Left renal cortex interstitium (tissue), 4 donors: Measurements from ENCODE around the gene SNTB2. TPM values are rescaled to one million over a fixed set of nuclear protein-coding genes. Genes with fewer than 3 reads are reported as not detected.
"Not testable (repeated sequence)": the region's sequence is repeated elsewhere in the genome, so short reads cannot be mapped to it uniquely, and the experiment has no call there.

Source experiments
- DNase-seq, 4 donors: peaks; one replicate each; pipeline ENCODE4 v3.0.0-alpha.2; 2013; ENCODE audit warnings: low read depth in 4 of 4, low spot score in 2 of 4, missing footprints in 1 of 4
- polyA plus RNA-seq, 4 donors: library from polyadenylated mRNA; unstranded; fragments of 120-200 nt; gene quantifications; one replicate each; pipeline ENCODE4 v1.2.1, GENCODE V29; 2013; ENCODE audit not compliant: insufficient read length in 4 of 4

Gene SNTB2
- 10 to 100 TPM; 10.0 to 13.3 (median 11.7) TPM for polyA plus RNA-seq

DNA sequence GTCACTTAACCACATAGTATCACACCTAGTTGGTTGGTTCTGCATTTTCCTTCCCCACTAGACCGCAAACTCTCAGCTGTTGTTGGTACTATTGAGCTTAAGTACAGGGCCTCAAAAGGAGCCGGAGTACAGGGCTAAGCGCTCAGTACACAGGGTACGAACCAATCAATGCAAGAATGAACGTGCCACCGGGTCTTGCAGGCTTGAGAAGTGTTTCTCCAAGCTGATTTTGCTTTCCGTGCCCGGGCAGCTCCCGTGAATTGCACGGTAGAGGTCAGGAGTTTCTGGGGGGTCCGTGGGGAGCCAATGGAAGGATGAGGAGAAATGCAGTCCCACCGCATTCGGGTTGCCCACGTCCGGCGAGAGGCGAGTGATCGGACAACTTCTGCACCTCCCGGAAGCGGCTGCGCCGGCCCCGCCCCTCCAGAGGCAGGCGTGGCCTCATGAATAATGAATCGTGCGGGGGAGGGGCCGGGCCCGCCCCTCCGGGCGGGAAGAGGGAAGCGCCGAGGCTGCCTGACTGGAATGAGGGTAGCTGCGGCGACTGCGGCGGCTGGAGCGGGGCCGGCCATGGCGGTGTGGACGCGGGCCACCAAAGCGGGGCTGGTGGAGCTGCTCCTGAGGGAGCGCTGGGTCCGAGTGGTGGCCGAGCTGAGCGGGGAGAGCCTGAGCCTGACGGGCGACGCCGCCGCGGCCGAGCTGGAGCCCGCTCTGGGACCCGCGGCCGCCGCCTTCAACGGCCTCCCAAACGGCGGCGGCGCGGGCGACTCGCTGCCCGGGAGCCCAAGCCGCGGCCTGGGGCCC is at the start of gene SNTB2:
Gene SNTB2, plus strand, starts transcription at position 523 of the 804 bp plus-strand sequence. Its CDS starts 3 bp downstream, at position 526.
- DNase-seq: peak in 3 of 4 donors; percentile 77 to 90 (median 86)

- no peak for DNase-seq
Measured at GRCh38 chr16:69138608-69139007, 48.4 kb upstream of the SNTB2 start.

- not testable (repeated sequence) for DNase-seq
Measured at GRCh38 chr16:69139464-69139863, 47.5 kb upstream of the SNTB2 start.

- DNase-seq: no peak
Measured at GRCh38 chr16:69141014-69141413, 46.0 kb upstream of the SNTB2 start.

DNA sequence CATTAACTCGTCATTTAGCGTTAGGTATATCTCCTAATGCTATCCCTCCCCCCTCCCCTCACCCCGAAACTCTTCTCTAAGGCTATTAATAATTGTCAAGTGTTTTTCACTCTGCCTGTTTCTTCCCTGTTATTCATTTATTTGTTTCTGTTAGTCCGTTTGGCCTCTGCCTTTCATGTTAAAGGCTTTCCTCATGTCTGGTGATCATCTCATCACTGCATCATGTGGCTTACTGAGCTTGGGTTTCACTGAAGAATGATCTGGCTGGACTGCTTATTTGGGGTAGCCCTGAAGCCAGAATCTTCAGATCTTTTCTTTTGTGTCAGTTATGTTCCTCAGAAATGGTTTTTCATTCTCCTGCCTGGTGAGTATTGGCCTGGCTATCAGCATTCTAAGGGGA is 45.0 kb upstream of the SNTB2 start:
- no peak for DNase-seq

DNA sequence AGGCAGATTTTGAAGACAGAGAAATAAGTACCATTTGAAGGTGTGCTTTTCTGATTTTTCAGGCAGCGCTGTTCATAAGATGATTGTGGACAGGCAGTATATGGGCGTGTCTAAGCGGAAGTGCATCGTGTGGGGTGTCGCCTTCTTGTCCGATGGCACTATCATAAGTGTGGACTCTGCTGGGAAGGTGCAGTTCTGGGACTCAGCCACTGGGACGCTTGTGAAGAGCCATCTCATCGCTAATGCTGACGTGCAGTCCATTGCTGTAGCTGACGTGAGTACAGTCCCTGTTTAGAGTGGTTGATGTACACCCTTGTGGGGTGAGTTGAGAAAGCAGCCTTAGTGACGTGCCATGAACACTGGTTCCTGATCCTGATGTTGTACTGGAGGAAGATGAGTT is 43.8 kb upstream of the SNTB2 start:
- DNase-seq: no peak

DNA sequence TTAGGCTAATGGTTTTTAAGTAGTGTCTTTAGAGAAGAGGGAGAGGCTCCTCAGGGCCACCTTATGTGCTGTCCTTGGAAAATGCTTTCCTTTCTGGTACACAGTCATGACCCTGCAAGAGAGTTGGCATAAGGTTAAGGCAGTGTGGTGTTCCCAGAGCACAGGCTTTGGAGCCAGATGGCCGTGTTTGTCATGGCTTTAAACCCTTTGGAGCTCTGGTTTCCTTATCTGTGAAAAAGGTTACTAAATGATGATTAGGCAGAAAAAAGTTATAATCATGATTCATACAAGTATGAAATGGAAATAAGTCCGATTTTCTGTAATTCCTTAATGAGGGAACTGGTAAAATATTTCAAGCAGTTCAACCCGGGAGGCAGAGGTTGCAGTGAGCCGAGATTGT is 41.3 kb upstream of the SNTB2 start:
- DNase-seq: no peak

- DNase-seq: not testable (repeated sequence)
Measured at GRCh38 chr16:69149621-69150020, 37.3 kb upstream of the SNTB2 start.

GRCh38 chr16:69150146-69150865 is 36.7 kb upstream of the SNTB2 start:
- peak in 2 of 4 donors; percentile 68 to 76 for DNase-seq

DNA sequence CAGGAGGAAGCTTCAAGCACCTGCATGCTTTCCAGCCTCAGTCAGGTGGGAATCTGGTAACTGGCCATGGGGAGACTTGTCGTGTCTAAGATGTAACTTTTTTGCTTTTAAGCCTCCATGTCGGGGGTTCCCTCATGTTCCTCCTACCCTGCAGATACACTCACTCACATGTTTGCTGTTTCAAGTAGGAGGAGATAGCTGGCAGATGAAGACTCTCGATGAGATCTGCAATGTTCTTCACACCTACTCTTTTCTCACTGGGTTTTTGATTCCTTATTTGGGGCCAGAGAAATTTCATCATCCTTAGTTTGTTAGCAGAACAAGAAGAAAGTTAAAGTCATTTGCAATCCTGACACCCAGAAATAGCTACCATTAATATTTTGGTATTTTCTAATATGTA is 29.8 kb upstream of the SNTB2 start:
- DNase-seq: no peak

DNA sequence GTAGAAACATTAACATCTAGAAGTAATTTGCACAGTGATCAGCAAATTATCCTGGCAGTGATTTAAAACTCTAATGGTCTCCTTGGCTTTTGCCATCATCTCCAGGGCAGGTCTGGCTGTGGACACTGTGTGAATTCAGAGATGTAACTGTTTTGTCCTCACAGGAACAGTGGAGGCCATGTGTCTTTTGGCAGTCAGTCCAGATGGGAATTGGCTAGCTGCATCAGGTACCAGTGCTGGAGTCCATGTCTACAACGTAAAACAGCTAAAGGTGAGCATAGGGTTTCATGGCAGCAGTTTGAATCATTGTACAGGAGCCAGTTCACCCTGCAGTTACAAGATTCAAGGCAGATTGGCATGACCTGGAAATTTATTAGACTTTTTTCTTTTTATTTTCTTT is 26.8 kb upstream of the SNTB2 start:
- DNase-seq: no peak

DNA sequence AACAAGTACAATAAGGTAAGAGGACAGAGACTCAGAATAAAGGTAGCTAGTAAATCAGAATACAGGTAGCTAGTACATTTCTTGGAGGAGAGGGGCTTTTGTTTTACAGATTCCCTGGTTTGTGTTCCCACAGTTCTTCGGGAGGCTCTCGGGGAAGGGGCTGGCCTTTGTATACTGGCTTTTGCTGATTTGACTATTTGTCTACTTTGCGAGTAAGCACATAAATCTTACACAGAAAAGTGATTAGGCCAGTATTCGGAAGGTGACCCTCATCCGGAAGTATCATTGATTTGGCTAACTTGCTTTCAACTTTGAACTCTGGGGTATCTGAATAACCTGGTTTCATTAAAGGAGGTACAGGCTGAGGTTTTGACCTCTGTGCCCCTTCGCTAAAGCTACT is 21.4 kb upstream of the SNTB2 start:
- no peak for DNase-seq

- no peak for DNase-seq
Measured at GRCh38 chr16:69166221-69166833, 20.6 kb upstream of the SNTB2 start.

DNA sequence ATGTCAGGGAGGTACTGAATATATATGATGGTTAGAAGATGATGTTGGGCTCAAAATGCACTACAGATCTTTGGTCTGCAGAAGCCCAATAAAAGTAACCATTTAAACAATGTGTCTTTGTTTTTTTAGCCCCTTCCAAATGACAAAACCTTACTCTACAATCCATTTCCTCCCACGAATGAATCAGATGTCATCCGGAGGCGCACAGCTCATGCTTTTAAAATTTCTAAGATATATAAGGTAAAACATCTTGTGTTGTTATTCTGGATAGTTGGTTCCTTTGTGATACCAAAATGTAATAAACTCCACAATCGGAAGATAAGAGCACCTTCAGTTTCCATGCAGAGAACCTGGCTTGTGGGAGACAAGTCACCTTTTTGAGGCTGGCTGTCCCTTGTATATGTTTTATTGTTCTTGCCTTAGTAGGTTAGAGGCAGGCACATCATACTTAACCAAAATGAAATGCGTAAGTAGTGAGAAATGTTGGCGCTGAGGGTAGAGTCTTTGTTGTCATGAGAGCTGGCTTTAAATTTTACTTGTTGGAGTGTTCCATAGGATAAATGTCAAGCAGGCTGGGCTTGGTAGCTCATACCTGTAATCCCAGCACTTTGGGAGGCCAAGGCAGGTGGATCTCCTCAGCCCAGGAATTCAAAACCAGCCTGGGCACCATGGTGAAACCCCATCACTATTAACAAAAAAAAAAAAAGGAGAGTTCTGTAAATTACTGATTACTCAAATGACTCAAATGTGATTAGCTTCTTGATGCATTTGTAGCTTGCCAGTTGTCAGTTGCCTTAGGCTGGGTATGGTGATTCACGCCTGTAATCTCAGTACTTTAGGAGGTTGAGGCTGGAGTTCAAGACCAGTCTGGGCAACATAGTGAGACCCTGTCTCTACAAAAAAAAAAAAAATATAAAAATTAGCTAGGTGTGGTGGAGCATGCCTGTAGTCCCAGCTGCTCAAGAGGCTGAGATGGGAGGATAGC is 19.7 kb upstream of the SNTB2 start:
- no peak for DNase-seq

GRCh38 chr16:69169051-69169450 is 17.9 kb upstream of the SNTB2 start:
- no peak for DNase-seq

GRCh38 chr16:69169607-69170352 is 17.2 kb upstream of the SNTB2 start:
- no peak for DNase-seq

DNA sequence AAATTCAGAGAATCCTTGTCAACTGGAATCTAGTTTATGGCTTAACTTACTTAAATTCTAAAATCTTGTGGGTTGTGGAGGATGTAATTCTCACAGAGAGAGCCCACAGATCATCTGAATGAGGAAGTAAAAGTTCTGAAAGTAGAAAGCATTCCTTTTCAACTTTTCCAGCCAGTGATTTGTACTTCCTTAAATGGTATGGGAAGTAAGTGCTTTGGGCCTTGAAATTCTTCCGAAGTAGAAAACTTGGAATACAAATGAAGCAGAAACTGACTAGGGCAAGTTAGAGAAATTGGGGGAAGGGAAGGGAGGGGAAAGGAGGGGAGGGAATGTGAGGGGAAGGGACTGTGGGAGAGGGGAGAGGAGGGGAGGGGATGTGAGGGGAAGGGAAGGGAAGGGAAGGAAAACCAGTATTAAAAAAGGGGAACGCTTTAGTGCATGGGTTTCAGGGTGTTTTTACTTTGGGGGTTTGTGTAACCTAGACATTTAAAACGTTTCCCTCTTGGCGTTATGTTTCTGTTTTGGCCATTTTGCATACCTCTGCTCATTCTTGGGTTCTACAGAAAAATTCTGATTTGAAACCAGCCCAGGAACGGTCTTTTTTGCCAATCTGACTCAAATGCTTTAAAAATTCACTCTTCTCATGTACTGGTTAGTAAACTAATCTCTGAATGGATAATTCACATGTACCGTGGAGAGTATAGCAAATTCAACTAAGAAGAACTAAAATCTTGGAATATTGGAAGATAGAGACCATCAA is 15.5 kb upstream of the SNTB2 start:
- DNase-seq: peak in 1 of 4 donors; percentile 48

DNA sequence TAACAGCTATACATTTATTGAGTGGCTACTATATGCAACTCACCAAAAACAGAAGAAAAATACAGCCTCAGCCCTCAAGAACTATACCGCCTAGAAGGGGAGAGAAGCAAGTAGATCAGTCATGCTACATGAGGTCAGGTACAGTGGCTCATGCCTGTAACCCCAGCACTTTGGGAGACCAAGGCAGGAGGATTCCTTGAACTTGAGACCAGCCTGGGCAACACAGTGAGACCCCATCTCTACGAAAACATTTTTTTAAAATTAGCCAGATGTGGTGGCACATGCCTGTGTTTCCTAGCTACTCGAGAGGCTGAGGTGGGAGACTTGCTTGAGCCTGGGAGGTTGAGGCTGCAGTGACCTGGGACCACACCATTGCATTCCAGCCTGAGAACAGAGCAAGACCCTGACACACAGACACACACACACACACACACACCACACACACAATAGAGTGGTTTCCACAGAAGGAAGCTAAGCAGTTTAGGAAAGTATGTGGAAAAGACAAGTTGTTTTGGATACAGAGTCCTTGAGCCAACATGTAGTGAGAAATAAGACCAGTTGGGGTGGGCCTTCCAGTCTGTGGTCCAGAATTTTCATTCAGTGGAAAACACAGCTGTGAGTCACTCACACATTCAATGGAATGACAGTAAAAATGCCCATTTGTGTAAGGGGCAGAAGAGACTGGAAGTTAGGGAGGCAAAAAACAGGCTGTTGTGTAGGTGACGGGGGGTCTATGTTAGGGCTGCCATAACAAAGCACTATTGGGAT is 10.7 kb upstream of the SNTB2 start:
- DNase-seq: no peak
